HCT116 (cell line): ENCODE results near the gene TMEM141. TPM values are rescaled to one million over a fixed set of nuclear protein-coding genes. Genes with fewer than 3 reads are reported as not detected.
A peak's percentile ranks its signal among the peaks of the same experiment; 100 is the strongest.
"Not testable (repeated sequence)": the region's sequence is repeated elsewhere in the genome, so short reads cannot be mapped to it uniquely, and the experiment has no call there.

Experiments used
- ATAC-seq: fragments of 200-7000 bp; cut with Tn5 transposase; 2 replicates; pipeline ENCODE4 v1.9.1; 2020; ENCODE audit warnings: mild to moderate bottlenecking, moderate library complexity
- BruUV-seq: library from RNA; stranded (reverse); fragments of 400-500 nt; replicated peaks from 2 replicates; lab custom pipeline; 2021; lab: Mats Ljungman, UMichigan
- CTCF ChIA-PET: fragments of 300-600 bp; sonication (Branson Sonifier 250); formaldehyde crosslinking; loops from one replicate; lab custom pipeline; 2021; ENCODE audit warnings: antibody characterized with exemption; lab: Charles Lee
- POLR2A ChIA-PET: fragments of 300-600, 350-600 bp; sonication (Branson Sonifier 250); formaldehyde crosslinking; loops from one replicate; lab custom pipeline; 2021; ENCODE audit warnings: antibody characterized with exemption; lab: Charles Lee
- RAD21 ChIA-PET, 2 experiments: fragments of 300-600 bp; sonication (Branson Sonifier 250); formaldehyde crosslinking; loops; one replicate each; lab custom pipeline; 2023; ENCODE audit warnings: low total read pairs in 2 of 2; ENCODE audit not compliant: uncharacterized antibody in 2 of 2, unreplicated experiment in 2 of 2, low non-redundant PET in 1 of 2; lab: Charles Lee
- DNase-seq: peaks from one replicate; pipeline ENCODE4 v3.0.0-alpha.2; 2010; ENCODE audit warnings: low read depth, low spot score
- H2AFZ ChIP-seq: fragments of 200-600 bp; shearing (Covaris generic), sonication (generic); 2 replicates; pipeline ENCODE4 v1.6.1; 2017; ENCODE audit warnings: low read depth, mixed run types, mixed read lengths, antibody characterized with exemption, low read length; ENCODE audit not compliant: poor library complexity, severe bottlenecking
- H3K27ac ChIP-seq: 2 replicates; pipeline ENCODE4 v1.5.1; 2012; ENCODE audit warnings: low read depth, low read length
- H3K27me3 ChIP-seq: fragments of 200-600 bp; sonication (generic); 2 replicates; pipeline ENCODE4 v1.6.1; 2016; ENCODE audit warnings: mixed run types, low read length, mixed read lengths; ENCODE audit not compliant: insufficient read depth
- H3K36me3 ChIP-seq, 2 experiments: fragments of 200-500 bp in 1 of 2; fragments of 200-600 bp in 1 of 2; sonication (Bioruptor generic) in 1 of 2; sonication (generic) in 1 of 2; 2 replicates each; pipeline versions ENCODE4 v1.5.1 to v1.6.1; 2014 to 2016; ENCODE audit warnings: low read length in 2 of 2, inconsistent platforms in 1 of 2, mixed read lengths in 1 of 2, mixed run types in 1 of 2; ENCODE audit not compliant: insufficient read depth in 2 of 2, control insufficient read depth in 1 of 2
- H3K4me1 ChIP-seq, 2 experiments: fragments of 200-600 bp in 1 of 2; sonication (generic) in 1 of 2; 2 replicates each; pipeline versions ENCODE4 v1.5.1 to v1.6.1; 2012 to 2017; ENCODE audit warnings: low read length in 2 of 2, inconsistent platforms in 1 of 2, mild to moderate bottlenecking in 1 of 2, mixed read lengths in 1 of 2, mixed run types in 1 of 2, moderate library complexity in 1 of 2; ENCODE audit not compliant: insufficient read depth in 2 of 2, control insufficient read depth in 1 of 2
- H3K4me2 ChIP-seq: fragments of 200-600 bp; sonication (generic); 2 replicates; pipeline ENCODE4 v1.6.1; 2017; ENCODE audit warnings: mixed run types, low read length, mixed read lengths
- H3K4me3 ChIP-seq, 2 experiments: fragments of 200-600 bp in 1 of 2; sonication (generic) in 1 of 2; replicated peaks in 1 of 2; 2 replicates each; pipeline ENCODE4 v1.5.1; 2011 to 2016; ENCODE audit warnings: low read length in 2 of 2, control low read depth in 1 of 2, low read depth in 1 of 2, mild to moderate bottlenecking in 1 of 2, mixed read lengths in 1 of 2, mixed run types in 1 of 2
- H3K79me2 ChIP-seq: fragments of 200-600 bp; sonication (generic); 2 replicates; pipeline ENCODE4 v1.6.1; 2017; ENCODE audit warnings: mild to moderate bottlenecking, mixed run types, low read length, moderate library complexity, mixed read lengths; ENCODE audit not compliant: insufficient read depth
- H3K9ac ChIP-seq: fragments of 200-600 bp; sonication (generic); 2 replicates; pipeline ENCODE4 v1.6.1; 2016; ENCODE audit warnings: low read length, mixed read lengths
- H3K9me2 ChIP-seq: fragments of 200-600 bp; sonication (generic), shearing (Covaris generic); 2 replicates; pipeline ENCODE4 v1.6.1; 2017; ENCODE audit warnings: mixed run types, mild to moderate bottlenecking, moderate library complexity; ENCODE audit not compliant: insufficient read depth
- H3K9me3 ChIP-seq, 2 experiments: fragments of 200-500 bp in 1 of 2; fragments of 200-600 bp in 1 of 2; sonication (Bioruptor generic) in 1 of 2; sonication (generic) in 1 of 2; 2 replicates each; pipeline ENCODE4 v1.6.1; 2014 to 2017; ENCODE audit warnings: low read length in 2 of 2, mixed read lengths in 2 of 2, inconsistent platforms in 1 of 2, low read depth in 1 of 2, mild to moderate bottlenecking in 1 of 2, mixed run types in 1 of 2, moderate library complexity in 1 of 2; ENCODE audit not compliant: control insufficient read depth in 1 of 2, insufficient read depth in 1 of 2
- H4K20me1 ChIP-seq: fragments of 200-600 bp; sonication (generic), shearing (Covaris generic); 2 replicates; pipeline ENCODE4 v1.6.1; 2017; ENCODE audit warnings: mixed run types, mild to moderate bottlenecking, moderate library complexity; ENCODE audit not compliant: insufficient read depth
- CTCF ChIP-seq, 3 experiments: fragments of 200-600 bp in 1 of 3; sonication (generic) in 1 of 3; IDR thresholded peaks in 2 of 3; conservative IDR thresholded peaks in 1 of 3; 2 replicates each; pipeline ENCODE4 v1.5.1; 2012 to 2017; ENCODE audit warnings: low read depth in 2 of 3, low read length in 2 of 3, antibody characterized with exemption in 1 of 3, borderline replicate concordance in 1 of 3, control low read depth in 1 of 3, mild to moderate bottlenecking in 1 of 3, mixed read lengths in 1 of 3, mixed run types in 1 of 3, moderate library complexity in 1 of 3; ENCODE audit not compliant: insufficient read depth in 1 of 3
- POLR2AphosphoS5 ChIP-seq: IDR thresholded peaks from 2 replicates; pipeline ENCODE4 v1.6.1; 2011; ENCODE audit warnings: mild to moderate bottlenecking, low read depth, low read length, moderate library complexity
- intact Hi-C: fragments of 100-400 bp; cut with micrococcal nuclease; formaldehyde crosslinking; loops from 2 replicates; pipeline ENCODE4 v1.10.0; 2022
- total RNA-seq: library from RNA; stranded (reverse); gene quantifications from one replicate; pipeline ENCODE4 v1.2.1, GENCODE V29; 2021; ENCODE audit not compliant: unreplicated experiment

The TMEM141 gene
- total RNA-seq, 1 experiment from 2014 or later = 73.6 TPM

GRCh38 chr9:136766410-136767120 is 24.6 kb upstream of the TMEM141 start:
- DNase-seq, ATAC-seq, H3K9me2 ChIP-seq, H3K4me3 ChIP-seq, BruUV-seq, H3K36me3 ChIP-seq, H4K20me1 ChIP-seq, H3K9ac ChIP-seq, H3K9me3 ChIP-seq, RAD21 ChIA-PET, H3K27ac ChIP-seq, POLR2A ChIA-PET, H3K27me3 ChIP-seq, H3K79me2 ChIP-seq, H3K4me2 ChIP-seq, H2AFZ ChIP-seq, intact Hi-C loops: not testable (repeated sequence)
- H3K4me1 ChIP-seq = peaks cover 8 to 22% of the 10 kb centered on the region in 2 experiments; a peak in 3 of 4 replicates
- CTCF ChIA-PET = interaction anchor here (1.2 to 1.7 kb wide), 2 partner anchors 11 to 26 kb away, joined by 3 to 4 read pairs; no protein-coding TSS in a partner anchor
- peak; percentile 15 to 24 (median 22); a peak in 4 of 6 replicates for TF ChIP-seq CTCF (IDR thresholded peaks at IDR 0.05 in 2 of 3, conservative IDR thresholded peaks at IDR 0.05 in 1 of 3; ENCODE audit: borderline replicate concordance in 1 of 3, insufficient read depth in 1 of 3, low read depth in 2 of 3, low read length in 2 of 3)

GRCh38 chr9:136769710-136770191 is 21.4 kb upstream of the TMEM141 start:
- ATAC-seq = peak; percentile 85
- ChIA-PET POLR2A (no interaction called here), RAD21 (no interaction called here), CTCF (interaction anchor here (0.7 to 1.7 kb wide), 3 partner anchors 9 to 21 kb away, joined by 3 to 6 read pairs (median 5); partner anchors contain the start of gene TMEM141)
- Histone ChIP-seq H3K9me2 (no peaks in the 10 kb centered on the region), H3K4me3 (no peak overlapping the region), H3K4me2 (peak overlapping the region; percentile 51), H3K27ac (no peak overlapping the region), H4K20me1 (no peaks in the 10 kb centered on the region), H3K27me3 (no peaks in the 10 kb centered on the region), H2AFZ (no peak overlapping the region), H3K79me2 (no peaks in the 10 kb centered on the region), H3K9ac (no peak overlapping the region), H3K36me3 (no peaks in the 10 kb centered on the region), H3K9me3 (peaks cover 6 to 16% of the 10 kb centered on the region in 2 experiments; a peak in 2 of 4 replicates), H3K4me1 (peaks cover 0 to 8% of the 10 kb centered on the region in 2 experiments; a peak in 1 of 4 replicates)
- no peak for DNase-seq
- no TSS peak for BruUV-seq
- intact Hi-C loops = no loop called here
- TF ChIP-seq POLR2AphosphoS5 (no peak), CTCF (IDR thresholded peaks at IDR 0.05 in 2 of 3, conservative IDR thresholded peaks at IDR 0.05 in 1 of 3; ENCODE audit: borderline replicate concordance in 1 of 3, insufficient read depth in 1 of 3, low read depth in 2 of 3, low read length in 2 of 3) (peak; percentile 26 to 70 (median 49); a peak in 4 of 6 replicates)
